ENCODE results near the gene C19orf25. TPM values are rescaled to one million over a fixed set of nuclear protein-coding genes. Genes with fewer than 3 reads are reported as not detected.
A peak's percentile ranks its signal among the peaks of the same experiment; 100 is the strongest.

The C19orf25 gene
- total RNA-seq, 6 experiments from 2014 or later = 12.2 to 32.7 (median 15.3) TPM

DNA sequence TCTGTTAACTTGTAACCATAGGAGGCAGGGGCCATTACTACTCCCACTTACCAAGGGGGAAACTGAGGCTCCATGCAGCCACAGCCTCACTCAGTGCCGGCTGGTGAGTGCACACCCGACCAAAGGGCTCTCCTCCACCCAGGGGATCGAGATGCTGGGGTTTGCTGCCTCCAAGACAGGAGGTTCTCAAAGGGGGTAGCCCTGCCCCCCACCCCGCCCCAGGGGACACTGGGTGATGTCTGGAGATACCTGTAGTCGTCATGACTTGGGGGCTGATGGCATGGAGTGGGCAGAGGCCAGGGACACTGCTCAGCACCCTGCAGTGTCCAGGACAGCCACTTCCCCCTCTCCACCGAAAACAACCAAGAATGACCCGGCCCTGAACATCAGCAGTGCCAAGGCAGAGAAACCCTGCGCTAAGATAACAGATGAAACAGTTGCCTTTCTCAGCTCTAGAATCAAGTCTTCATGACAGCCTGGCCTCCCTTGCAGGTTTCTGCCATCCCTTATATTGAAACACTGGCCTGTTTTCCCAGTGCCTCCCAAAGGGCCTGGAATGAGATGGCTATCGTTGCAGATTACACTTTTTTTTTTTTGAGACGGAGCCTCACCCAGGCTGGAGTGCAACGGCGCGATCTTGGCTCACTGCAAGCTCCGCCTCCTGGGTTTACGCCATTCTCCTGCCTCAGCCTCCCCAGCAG lies 15.2 kb upstream of the C19orf25 start:
- WGBS (ENCODE audit: insufficient coverage, low coverage, low lambda C conversion rate, missing lambda C conversion rate) = 57% methylated on average over 8 of the region's 15 CpGs
- H3K4me3 ChIP-seq = no peak overlapping the region
- no peaks in the 10 kb centered on the region for H3K36me3 ChIP-seq
- intact Hi-C loops (cut with DNase I) = no loop called here
- no peak overlapping the region for H3K27ac ChIP-seq
- TF ChIP-seq, protein P1, sequence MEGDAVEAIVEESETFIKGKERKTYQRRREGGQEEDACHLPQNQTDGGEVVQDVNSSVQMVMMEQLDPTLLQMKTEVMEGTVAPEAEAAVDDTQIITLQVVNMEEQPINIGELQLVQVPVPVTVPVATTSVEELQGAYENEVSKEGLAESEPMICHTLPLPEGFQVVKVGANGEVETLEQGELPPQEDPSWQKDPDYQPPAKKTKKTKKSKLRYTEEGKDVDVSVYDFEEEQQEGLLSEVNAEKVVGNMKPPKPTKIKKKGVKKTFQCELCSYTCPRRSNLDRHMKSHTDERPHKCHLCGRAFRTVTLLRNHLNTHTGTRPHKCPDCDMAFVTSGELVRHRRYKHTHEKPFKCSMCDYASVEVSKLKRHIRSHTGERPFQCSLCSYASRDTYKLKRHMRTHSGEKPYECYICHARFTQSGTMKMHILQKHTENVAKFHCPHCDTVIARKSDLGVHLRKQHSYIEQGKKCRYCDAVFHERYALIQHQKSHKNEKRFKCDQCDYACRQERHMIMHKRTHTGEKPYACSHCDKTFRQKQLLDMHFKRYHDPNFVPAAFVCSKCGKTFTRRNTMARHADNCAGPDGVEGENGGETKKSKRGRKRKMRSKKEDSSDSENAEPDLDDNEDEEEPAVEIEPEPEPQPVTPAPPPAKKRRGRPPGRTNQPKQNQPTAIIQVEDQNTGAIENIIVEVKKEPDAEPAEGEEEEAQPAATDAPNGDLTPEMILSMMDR (IDR thresholded peaks at IDR 0.05) = no peak
- TF ChIP-seq POLR2A (IDR thresholded peaks at IDR 0.05) = no peak
- ATAC-seq (no peak), DNase-seq (no peak)
- H3K27me3 ChIP-seq = no peaks in the 10 kb centered on the region
- peaks cover 0 to 32% (median 9%) of the 10 kb centered on the region in 4 donors for H3K4me1 ChIP-seq
- H3K9me3 ChIP-seq = no peaks in the 10 kb centered on the region

DNA sequence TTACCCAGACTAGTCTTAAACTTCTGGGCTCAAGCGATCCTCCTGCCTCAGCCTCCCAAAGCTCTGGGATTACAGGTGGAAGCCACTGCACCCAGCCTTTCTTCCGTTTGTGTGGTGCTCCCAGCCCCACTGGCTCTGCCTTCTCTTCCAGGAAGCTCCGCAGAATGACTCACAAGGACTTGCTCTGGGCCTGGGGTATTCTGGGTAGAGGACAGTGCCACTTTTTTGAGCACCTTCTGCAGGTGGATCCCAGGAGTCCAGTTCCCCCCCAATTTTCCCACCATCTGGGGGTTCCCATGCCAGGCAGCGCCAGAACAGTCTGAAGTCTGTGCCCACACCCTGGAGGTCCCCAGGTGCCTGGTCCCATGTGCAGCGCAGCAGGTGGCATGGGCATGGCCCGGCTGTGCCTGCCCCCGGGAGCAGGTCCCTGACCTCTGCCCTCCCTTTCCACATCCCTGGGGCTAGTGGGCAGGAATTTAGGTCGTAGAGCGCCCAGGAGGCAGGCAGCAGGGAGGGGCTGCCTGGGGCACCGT lies 13.5 kb upstream of the C19orf25 start:
- Histone ChIP-seq H3K4me3 (peak overlapping the region; percentile 75 to 89 (median 86)), H3K9me3 (no peaks in the 10 kb centered on the region), H3K36me3 (no peaks in the 10 kb centered on the region), H3K27me3 (no peaks in the 10 kb centered on the region), H3K4me1 (peaks cover 0 to 26% (median 7%) of the 10 kb centered on the region in 4 donors), H3K27ac (peak overlapping the region; percentile 63 to 79 (median 66))
- DNase-seq (peak; percentile 81 to 90 (median 89)), ATAC-seq (peak; percentile 35 to 56 (median 44))
- 58% methylated on average over 3 of the region's 10 CpGs for WGBS (ENCODE audit: insufficient coverage, low coverage, low lambda C conversion rate, missing lambda C conversion rate)
- TF ChIP-seq POLR2A (IDR thresholded peaks at IDR 0.05) = peak; percentile 82
- TF ChIP-seq, protein P1 (IDR thresholded peaks at IDR 0.05) = no peak
- intact Hi-C loops (cut with DNase I) = no loop called here

DNA sequence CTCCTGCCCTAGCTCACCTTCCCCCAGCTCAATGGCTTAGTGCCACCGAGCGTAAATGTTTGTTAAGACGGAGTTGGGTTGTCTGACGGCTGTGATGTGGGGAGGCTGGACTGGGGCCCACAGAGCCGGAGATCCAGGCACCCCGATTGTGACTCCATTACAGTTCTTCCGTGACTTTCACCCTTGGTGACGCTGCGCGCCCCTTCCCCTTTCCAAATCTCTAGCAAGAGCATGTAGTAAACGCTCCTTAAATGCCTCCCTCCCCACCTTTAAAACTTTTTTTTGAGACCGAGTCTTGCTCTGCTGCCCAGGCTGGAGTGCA lies 12.8 kb upstream of the C19orf25 start:
- DNase-seq (peak; percentile 36 to 72 (median 61)), ATAC-seq (no peak)
- peaks cover 0 to 26% (median 7%) of the 10 kb centered on the region in 4 donors for H3K4me1 ChIP-seq
- TF ChIP-seq, protein P1 (IDR thresholded peaks at IDR 0.05) = no peak
- no peak for TF ChIP-seq POLR2A (IDR thresholded peaks at IDR 0.05)
- 52% methylated on average over 7 of the region's 12 CpGs for WGBS (ENCODE audit: insufficient coverage, low coverage, low lambda C conversion rate, missing lambda C conversion rate)
- H3K9me3 ChIP-seq = no peaks in the 10 kb centered on the region
- peak overlapping the region; percentile 52 to 79 (median 63) for H3K27ac ChIP-seq
- no peaks in the 10 kb centered on the region for H3K36me3 ChIP-seq
- H3K27me3 ChIP-seq = no peaks in the 10 kb centered on the region
- peak overlapping the region; percentile 75 to 89 (median 86) for H3K4me3 ChIP-seq
- intact Hi-C loops (cut with DNase I) = no loop called here

DNA sequence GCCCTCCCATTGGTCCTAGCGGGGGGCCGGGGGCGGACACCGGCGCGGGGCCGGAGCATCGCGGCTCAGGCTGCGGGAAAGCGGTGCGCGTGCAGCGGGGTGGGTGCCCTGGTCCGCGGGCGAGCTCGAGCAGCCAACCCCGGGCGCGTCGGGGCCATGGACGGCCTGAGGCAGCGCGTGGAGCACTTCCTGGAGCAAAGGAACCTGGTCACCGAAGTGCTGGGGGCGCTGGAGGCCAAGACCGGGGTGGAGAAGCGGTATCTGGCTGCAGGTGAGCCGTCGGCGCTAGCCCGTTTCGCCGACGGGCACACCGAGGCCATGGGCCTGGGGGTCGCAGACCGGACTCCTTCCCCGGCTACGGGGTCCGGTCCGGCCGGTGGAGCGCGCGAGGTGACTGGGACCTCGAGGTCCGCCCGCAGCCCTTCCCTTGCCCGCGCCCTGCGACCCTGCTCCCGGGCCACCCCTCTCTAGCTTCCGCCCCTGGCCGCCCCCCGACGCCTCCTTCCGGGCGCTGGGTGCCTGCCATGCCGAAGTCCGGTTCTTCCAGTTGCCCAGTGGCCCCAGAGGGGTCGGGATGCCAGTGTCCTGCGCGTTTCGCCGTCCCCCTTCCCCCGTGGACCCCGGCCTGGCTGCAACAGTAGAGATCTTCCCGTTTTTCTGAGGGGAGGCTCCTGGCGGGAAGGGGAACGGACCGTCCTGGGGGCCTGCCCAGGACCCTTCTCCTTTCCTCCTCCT lies 12.3 kb upstream of the C19orf25 start, which contains the start of gene REEP6:
Gene REEP6 (plus strand): TSS at position 68 of the 735 bp plus-strand sequence. CDS start 89 bp downstream, at position 157.
- peak; percentile 97 for TF ChIP-seq POLR2A (IDR thresholded peaks at IDR 0.05)
- TF ChIP-seq, protein P1 (IDR thresholded peaks at IDR 0.05) = no peak
- Histone ChIP-seq H3K4me1 (peaks cover 0 to 26% (median 7%) of the 10 kb centered on the region in 4 donors), H3K36me3 (no peaks in the 10 kb centered on the region), H3K27me3 (no peaks in the 10 kb centered on the region), H3K9me3 (no peaks in the 10 kb centered on the region), H3K27ac (peak within 1 kb of the TSS; percentile 52 to 79 (median 63)), H3K4me3 (peak within 1 kb of the TSS; percentile 75 to 89 (median 86))
- 7% methylated on average over 15 of the region's 73 CpGs for WGBS (ENCODE audit: insufficient coverage, low coverage, low lambda C conversion rate, missing lambda C conversion rate)
- intact Hi-C loops (cut with DNase I) = no loop called here
- ATAC-seq = no peak
- DNase-seq = peak in 2 of 3 donors; percentile 45 to 66

All from right lobe of liver (tissue), 6 donors.